ENCODE measurements around the gene LRRC3.
"Not testable (repeated sequence)": the region's sequence is repeated elsewhere in the genome, so short reads cannot be mapped to it uniquely, and the experiment has no call there.

The LRRC3 gene

GRCh38 chr21:44416193-44416592 lies 39.1 kb upstream of the LRRC3 start:
- Histone ChIP-seq H3K4me3 (ENCODE audit: low read length) (no peak overlapping the region), H3K4me1 (ENCODE audit: control insufficient read depth, insufficient read depth, low read length) (no peaks in the 10 kb centered on the region), H3K27me3 (ENCODE audit: control insufficient read depth, insufficient read depth, low read length) (no peaks in the 10 kb centered on the region), H3K27ac (ENCODE audit: low read length) (no peak overlapping the region), H3K9me3 (ENCODE audit: control insufficient read depth, insufficient read depth, low read length) (no peaks in the 10 kb centered on the region; the same call in 1 of the 2 replicates), H3K36me3 (ENCODE audit: control insufficient read depth, insufficient read depth, low read length) (no peaks in the 10 kb centered on the region; the same call in 1 of the 2 replicates)
- no peak for DNase-seq (ENCODE audit: low read depth, low spot score)
- WGBS (ENCODE audit: insufficient coverage, insufficient read length) = no CpG with 5 or more reads among the region's 8 CpGs

GRCh38 chr21:44417621-44418107 lies 37.6 kb upstream of the LRRC3 start:
- H3K9me3 ChIP-seq (ENCODE audit: control insufficient read depth, insufficient read depth, low read length); DNase-seq (ENCODE audit: low read depth, low spot score); H3K4me1 ChIP-seq (ENCODE audit: control insufficient read depth, insufficient read depth, low read length); H3K36me3 ChIP-seq (ENCODE audit: control insufficient read depth, insufficient read depth, low read length); H3K27me3 ChIP-seq (ENCODE audit: control insufficient read depth, insufficient read depth, low read length); H3K27ac ChIP-seq (ENCODE audit: low read length); H3K4me3 ChIP-seq (ENCODE audit: low read length): not testable (repeated sequence)
- WGBS (ENCODE audit: insufficient coverage, insufficient read length) = no CpG with 5 or more reads among the region's 21 CpGs

- no peak for DNase-seq (ENCODE audit: low read depth, low spot score)
- no CpG with 5 or more reads among the region's 25 CpGs for WGBS (ENCODE audit: insufficient coverage, insufficient read length)
- Histone ChIP-seq H3K27ac (ENCODE audit: low read length) (no peak overlapping the region), H3K27me3 (ENCODE audit: control insufficient read depth, insufficient read depth, low read length) (no peaks in the 10 kb centered on the region), H3K9me3 (ENCODE audit: control insufficient read depth, insufficient read depth, low read length) (no peaks in the 10 kb centered on the region; the same call in 1 of the 2 replicates), H3K36me3 (ENCODE audit: control insufficient read depth, insufficient read depth, low read length) (no peaks in the 10 kb centered on the region; the same call in 1 of the 2 replicates), H3K4me1 (ENCODE audit: control insufficient read depth, insufficient read depth, low read length) (no peaks in the 10 kb centered on the region), H3K4me3 (ENCODE audit: low read length) (no peak overlapping the region)
Observed at GRCh38 chr21:44418108-44418875, 37.0 kb upstream of the LRRC3 start.

GRCh38 chr21:44418876-44419230 lies 36.5 kb upstream of the LRRC3 start:
- DNase-seq (ENCODE audit: low read depth, low spot score) = no peak
- no peak overlapping the region for H3K27ac ChIP-seq (ENCODE audit: low read length)
- no peaks in the 10 kb centered on the region; the same call in 1 of the 2 replicates for H3K36me3 ChIP-seq (ENCODE audit: control insufficient read depth, insufficient read depth, low read length)
- H3K4me3 ChIP-seq (ENCODE audit: low read length) = no peak overlapping the region
- H3K9me3 ChIP-seq (ENCODE audit: control insufficient read depth, insufficient read depth, low read length) = no peaks in the 10 kb centered on the region; the same call in 1 of the 2 replicates
- no CpG with 5 or more reads among the region's 8 CpGs for WGBS (ENCODE audit: insufficient coverage, insufficient read length)
- no peaks in the 10 kb centered on the region for H3K27me3 ChIP-seq (ENCODE audit: control insufficient read depth, insufficient read depth, low read length)
- H3K4me1 ChIP-seq (ENCODE audit: control insufficient read depth, insufficient read depth, low read length) = no peaks in the 10 kb centered on the region

DNA sequence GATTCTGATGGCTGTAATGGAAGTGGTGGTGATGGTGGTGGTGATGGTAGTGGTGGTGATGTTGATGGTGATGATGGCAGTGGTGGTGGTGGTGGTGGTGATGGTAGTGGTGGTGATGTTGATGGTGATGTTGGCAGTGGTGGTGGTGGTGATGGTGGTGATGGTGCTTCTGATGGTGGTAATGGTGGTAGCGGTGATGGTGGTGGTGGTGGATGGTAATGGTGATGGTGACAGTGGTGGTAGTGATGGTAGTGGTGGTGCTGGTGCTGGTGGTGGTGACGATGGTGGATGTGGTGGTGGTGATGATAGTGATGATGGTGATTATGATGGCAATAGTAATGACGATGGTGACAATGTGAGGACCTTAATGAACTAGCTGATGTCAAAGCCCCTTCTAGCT lies 35.6 kb upstream of the LRRC3 start:
- Histone ChIP-seq H3K4me3 (ENCODE audit: low read length) (no peak overlapping the region), H3K9me3 (ENCODE audit: control insufficient read depth, insufficient read depth, low read length) (no peaks in the 10 kb centered on the region; the same call in 1 of the 2 replicates), H3K27me3 (ENCODE audit: control insufficient read depth, insufficient read depth, low read length) (no peaks in the 10 kb centered on the region), H3K4me1 (ENCODE audit: control insufficient read depth, insufficient read depth, low read length) (no peaks in the 10 kb centered on the region), H3K36me3 (ENCODE audit: control insufficient read depth, insufficient read depth, low read length) (no peaks in the 10 kb centered on the region; the same call in 1 of the 2 replicates), H3K27ac (ENCODE audit: low read length) (no peak overlapping the region)
- DNase-seq (ENCODE audit: low read depth, low spot score) = no peak
- no CpG with 5 or more reads among the region's 3 CpGs for WGBS (ENCODE audit: insufficient coverage, insufficient read length)

DNA sequence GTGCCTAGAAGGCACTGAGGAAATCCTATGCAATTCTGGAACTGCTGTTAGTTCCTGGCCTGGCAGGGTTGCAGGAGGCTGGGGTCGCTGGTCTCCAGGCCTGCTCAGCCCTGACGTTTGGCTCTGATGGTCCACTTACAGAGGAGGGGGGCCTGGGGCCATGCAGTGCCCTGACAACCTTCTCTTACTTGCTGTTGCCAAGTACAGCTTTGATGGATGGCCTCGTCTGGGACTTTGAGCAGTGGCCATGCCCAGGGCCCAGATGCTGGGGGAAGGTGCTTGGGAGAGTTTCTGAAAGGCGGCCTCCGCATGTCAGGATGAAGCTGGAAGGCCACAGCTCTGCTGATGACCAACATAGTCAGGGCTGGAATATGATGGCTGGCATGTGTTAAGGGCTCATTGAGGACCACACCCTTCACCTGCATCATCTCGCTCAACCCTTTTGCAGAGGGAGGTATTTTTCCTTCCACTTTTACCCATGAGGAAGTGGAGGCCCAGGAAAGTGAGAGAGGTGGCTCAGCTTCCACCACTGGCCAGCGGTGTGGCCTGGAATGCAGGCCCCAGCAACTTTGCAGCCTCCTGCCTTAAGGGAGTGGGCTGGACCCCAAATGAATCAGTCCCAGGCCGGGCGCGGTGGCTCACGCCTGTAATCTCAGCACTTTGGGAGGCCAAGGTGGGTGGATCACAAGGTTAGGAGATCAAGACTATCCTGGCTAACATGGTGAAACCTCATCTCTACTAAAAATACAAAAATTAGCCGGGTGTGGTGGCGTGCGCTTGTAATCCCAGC lies 34.7 kb upstream of the LRRC3 start:
- no peaks in the 10 kb centered on the region for H3K27me3 ChIP-seq (ENCODE audit: control insufficient read depth, insufficient read depth, low read length)
- no CpG with 5 or more reads among the region's 14 CpGs for WGBS (ENCODE audit: insufficient coverage, insufficient read length)
- no peaks in the 10 kb centered on the region for H3K4me1 ChIP-seq (ENCODE audit: control insufficient read depth, insufficient read depth, low read length)
- no peak for DNase-seq (ENCODE audit: low read depth, low spot score)
- H3K4me3 ChIP-seq (ENCODE audit: low read length) = no peak overlapping the region
- no peaks in the 10 kb centered on the region; the same call in 1 of the 2 replicates for H3K9me3 ChIP-seq (ENCODE audit: control insufficient read depth, insufficient read depth, low read length)
- H3K27ac ChIP-seq (ENCODE audit: low read length) = no peak overlapping the region
- no peaks in the 10 kb centered on the region; the same call in 1 of the 2 replicates for H3K36me3 ChIP-seq (ENCODE audit: control insufficient read depth, insufficient read depth, low read length)

DNA sequence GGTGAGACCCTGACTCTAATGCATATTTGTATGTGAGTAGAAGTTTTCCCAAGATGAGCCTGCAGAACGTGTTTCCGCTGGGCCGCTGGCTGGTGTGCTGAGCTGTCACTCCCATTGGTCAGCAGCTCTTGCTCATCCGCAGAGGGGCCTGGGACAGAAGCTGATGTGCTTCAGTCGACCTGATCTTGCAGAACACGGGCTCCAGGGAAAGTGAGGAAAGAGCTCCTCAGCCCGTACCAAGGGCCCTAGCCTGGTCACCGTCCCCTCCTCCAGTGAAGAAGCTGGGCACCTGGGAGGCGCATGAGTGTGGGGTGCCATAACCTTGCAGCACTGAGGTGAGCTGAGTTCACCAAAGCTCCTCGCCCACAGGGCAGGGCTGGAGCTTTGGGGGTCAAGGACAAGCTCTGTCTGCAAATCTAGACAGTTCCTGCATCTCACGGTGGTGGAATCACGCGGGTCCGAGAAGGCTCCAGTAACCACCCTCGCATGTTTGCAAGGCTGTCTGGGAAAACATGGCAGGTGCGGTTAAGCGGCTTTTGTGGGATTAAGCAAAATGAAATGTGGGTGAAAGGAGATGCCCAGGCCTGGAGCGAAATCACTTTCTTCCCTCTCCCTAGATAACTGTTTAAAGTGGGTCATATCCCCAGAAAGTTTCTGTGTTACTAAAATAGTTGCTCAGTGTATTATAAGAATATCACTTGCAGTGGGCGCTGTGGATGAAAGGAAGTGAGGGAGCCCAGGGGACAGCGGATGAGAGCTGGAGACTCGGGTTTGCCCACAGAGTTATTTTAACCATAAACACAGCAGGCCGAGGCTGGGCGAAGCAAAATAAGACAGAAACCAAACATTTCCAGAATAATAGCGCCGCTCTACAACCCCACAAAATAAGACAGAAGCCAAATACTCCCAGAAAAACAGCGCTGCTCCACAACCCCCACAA lies 33.1 kb upstream of the LRRC3 start:
- Histone ChIP-seq H3K27me3 (ENCODE audit: control insufficient read depth, insufficient read depth, low read length) (no peaks in the 10 kb centered on the region), H3K4me1 (ENCODE audit: control insufficient read depth, insufficient read depth, low read length) (no peaks in the 10 kb centered on the region), H3K4me3 (ENCODE audit: low read length) (no peak overlapping the region), H3K27ac (ENCODE audit: low read length) (no peak overlapping the region), H3K9me3 (ENCODE audit: control insufficient read depth, insufficient read depth, low read length) (no peaks in the 10 kb centered on the region; the same call in 1 of the 2 replicates), H3K36me3 (ENCODE audit: control insufficient read depth, insufficient read depth, low read length) (no peaks in the 10 kb centered on the region; the same call in 1 of the 2 replicates)
- no CpG with 5 or more reads among the region's 26 CpGs for WGBS (ENCODE audit: insufficient coverage, insufficient read length)
- DNase-seq (ENCODE audit: low read depth, low spot score) = no peak

GRCh38 chr21:44423312-44423821 lies 31.9 kb upstream of the LRRC3 start:
- Histone ChIP-seq H3K9me3 (ENCODE audit: control insufficient read depth, insufficient read depth, low read length) (no peaks in the 10 kb centered on the region; the same call in 1 of the 2 replicates), H3K4me3 (ENCODE audit: low read length) (no peak overlapping the region), H3K27ac (ENCODE audit: low read length) (no peak overlapping the region), H3K27me3 (ENCODE audit: control insufficient read depth, insufficient read depth, low read length) (no peaks in the 10 kb centered on the region), H3K36me3 (ENCODE audit: control insufficient read depth, insufficient read depth, low read length) (no peaks in the 10 kb centered on the region; the same call in 1 of the 2 replicates), H3K4me1 (ENCODE audit: control insufficient read depth, insufficient read depth, low read length) (no peaks in the 10 kb centered on the region; the same call in 1 of the 2 replicates)
- WGBS (ENCODE audit: insufficient coverage, insufficient read length) = no CpG with 5 or more reads among the region's 12 CpGs
- no peak for DNase-seq (ENCODE audit: low read depth, low spot score)

GRCh38 chr21:44423941-44424607 lies 31.2 kb upstream of the LRRC3 start:
- Histone ChIP-seq H3K27me3 (ENCODE audit: control insufficient read depth, insufficient read depth, low read length) (no peaks in the 10 kb centered on the region), H3K9me3 (ENCODE audit: control insufficient read depth, insufficient read depth, low read length) (no peaks in the 10 kb centered on the region), H3K4me3 (ENCODE audit: low read length) (no peak overlapping the region), H3K36me3 (ENCODE audit: control insufficient read depth, insufficient read depth, low read length) (no peaks in the 10 kb centered on the region; the same call in 1 of the 2 replicates), H3K27ac (ENCODE audit: low read length) (no peak overlapping the region), H3K4me1 (ENCODE audit: control insufficient read depth, insufficient read depth, low read length) (no peaks in the 10 kb centered on the region; the same call in 1 of the 2 replicates)
- DNase-seq (ENCODE audit: low read depth, low spot score) = no peak
- no CpG with 5 or more reads among the region's 17 CpGs for WGBS (ENCODE audit: insufficient coverage, insufficient read length)

Data from iPS DF 6.9 (cell line).